OCI-LY7 (cell line): ENCODE measurements around the gene DNER.

Source experiments
- EZH2phosphoT487 ChIP-seq: fragments of 200-600 bp; sonication (generic); IDR thresholded peaks from 2 replicates; pipeline ENCODE4 v1.6.1; 2018; ENCODE audit warnings: low read depth, borderline replicate concordance, mild to moderate bottlenecking, mixed run types, antibody characterized with exemption, low read length, moderate library complexity, mixed read lengths
- TF ChIP-seq, protein P1 (sequence below): fragments of 200-600 bp; sonication (generic); conservative IDR thresholded peaks from 2 replicates; pipeline ENCODE4 v1.5.1; 2014; ENCODE audit warnings: mild to moderate bottlenecking, antibody characterized with exemption, low read length, moderate library complexity, mixed read lengths

GRCh38 chr2:229761663-229762062 is 47.3 kb upstream of the DNER start:
- TF ChIP-seq, protein P1, sequence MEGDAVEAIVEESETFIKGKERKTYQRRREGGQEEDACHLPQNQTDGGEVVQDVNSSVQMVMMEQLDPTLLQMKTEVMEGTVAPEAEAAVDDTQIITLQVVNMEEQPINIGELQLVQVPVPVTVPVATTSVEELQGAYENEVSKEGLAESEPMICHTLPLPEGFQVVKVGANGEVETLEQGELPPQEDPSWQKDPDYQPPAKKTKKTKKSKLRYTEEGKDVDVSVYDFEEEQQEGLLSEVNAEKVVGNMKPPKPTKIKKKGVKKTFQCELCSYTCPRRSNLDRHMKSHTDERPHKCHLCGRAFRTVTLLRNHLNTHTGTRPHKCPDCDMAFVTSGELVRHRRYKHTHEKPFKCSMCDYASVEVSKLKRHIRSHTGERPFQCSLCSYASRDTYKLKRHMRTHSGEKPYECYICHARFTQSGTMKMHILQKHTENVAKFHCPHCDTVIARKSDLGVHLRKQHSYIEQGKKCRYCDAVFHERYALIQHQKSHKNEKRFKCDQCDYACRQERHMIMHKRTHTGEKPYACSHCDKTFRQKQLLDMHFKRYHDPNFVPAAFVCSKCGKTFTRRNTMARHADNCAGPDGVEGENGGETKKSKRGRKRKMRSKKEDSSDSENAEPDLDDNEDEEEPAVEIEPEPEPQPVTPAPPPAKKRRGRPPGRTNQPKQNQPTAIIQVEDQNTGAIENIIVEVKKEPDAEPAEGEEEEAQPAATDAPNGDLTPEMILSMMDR: no peak
- no peak for TF ChIP-seq EZH2phosphoT487
